ENCODE data around the gene SPARCL1. TPM values are rescaled to one million over a fixed set of nuclear protein-coding genes. Genes with fewer than 3 reads are reported as not detected.

The SPARCL1 gene
- total RNA-seq, 4 donors from 2014 or later = 225 to 357 (median 273) TPM

DNA sequence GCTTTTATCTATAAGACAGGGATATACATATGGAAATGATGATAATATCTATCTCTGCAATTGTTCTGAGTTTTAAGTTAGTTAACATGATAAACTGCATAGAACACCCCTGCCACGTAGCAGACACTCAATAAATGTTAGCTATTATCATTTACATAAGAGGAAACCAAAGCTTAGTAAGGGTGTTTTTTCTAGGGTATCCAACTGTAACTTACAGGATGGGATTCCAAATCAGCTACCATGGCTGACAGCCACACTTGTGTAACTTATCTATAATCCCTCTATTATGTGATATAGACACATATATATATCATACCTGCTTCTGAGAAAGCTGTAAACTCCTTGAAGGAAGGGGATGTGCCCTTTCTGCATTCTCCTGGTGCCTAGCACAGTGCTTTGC lies 1.1 kb upstream of the SPARCL1 start:
- ATAC-seq (no peak), DNase-seq (no peak)
- Histone ChIP-seq H3K27me3 (no peaks in the 10 kb centered on the region), H3K4me1 (peaks cover 0 to 8% of the 10 kb centered on the region in 2 donors), H3K9me3 (no peaks in the 10 kb centered on the region), H3K36me3 (no peaks in the 10 kb centered on the region), H3K27ac (peak overlapping the region; percentile 77 to 83 (median 80)), H3K4me3 (peak overlapping the region; percentile 21 to 54 (median 48))
- in situ Hi-C loops (cut with MboI; ENCODE audit: low sequenced_read_pairs in 4 of 4) = loop anchor here in 1 of 4 donors (25.0 kb wide), 1 partner anchor 482 kb away; the partner anchor contains the start of gene PKD2
- TF ChIP-seq CTCF (IDR thresholded peaks at IDR 0.05 in 4 of 5, conservative IDR thresholded peaks at IDR 0.05 in 1 of 5) (no peak), POLR2A (IDR thresholded peaks at IDR 0.05) (no peak)
- intact Hi-C loops (cut with DNase I; ENCODE audit: low total_unique reads) = no loop called here

GRCh38 chr4:87527431-87528220 lies 1.6 kb downstream of the SPARCL1 start:
- Histone ChIP-seq H3K4me1 (peaks cover 0 to 16% of the 10 kb centered on the region in 2 donors), H3K36me3 (no peaks in the 10 kb centered on the region), H3K27ac (peak overlapping the region; percentile 77 to 83 (median 80)), H3K27me3 (no peaks in the 10 kb centered on the region), H3K4me3 (peak overlapping the region; percentile 21 to 54 (median 48)), H3K9me3 (no peaks in the 10 kb centered on the region)
- in situ Hi-C loops (cut with MboI; ENCODE audit: low sequenced_read_pairs in 4 of 4) = loop anchor here in 1 of 4 donors (25.0 kb wide), 1 partner anchor 485 kb away; the partner anchor contains the start of gene PKD2
- no peak for TF ChIP-seq CTCF (IDR thresholded peaks at IDR 0.05 in 4 of 5, conservative IDR thresholded peaks at IDR 0.05 in 1 of 5)
- TF ChIP-seq POLR2A (IDR thresholded peaks at IDR 0.05) = peak in 1 of 2 donors; percentile 54
- DNase-seq (no peak), ATAC-seq (no peak)
- intact Hi-C loops (cut with DNase I; ENCODE audit: low total_unique reads) = no loop called here

DNA sequence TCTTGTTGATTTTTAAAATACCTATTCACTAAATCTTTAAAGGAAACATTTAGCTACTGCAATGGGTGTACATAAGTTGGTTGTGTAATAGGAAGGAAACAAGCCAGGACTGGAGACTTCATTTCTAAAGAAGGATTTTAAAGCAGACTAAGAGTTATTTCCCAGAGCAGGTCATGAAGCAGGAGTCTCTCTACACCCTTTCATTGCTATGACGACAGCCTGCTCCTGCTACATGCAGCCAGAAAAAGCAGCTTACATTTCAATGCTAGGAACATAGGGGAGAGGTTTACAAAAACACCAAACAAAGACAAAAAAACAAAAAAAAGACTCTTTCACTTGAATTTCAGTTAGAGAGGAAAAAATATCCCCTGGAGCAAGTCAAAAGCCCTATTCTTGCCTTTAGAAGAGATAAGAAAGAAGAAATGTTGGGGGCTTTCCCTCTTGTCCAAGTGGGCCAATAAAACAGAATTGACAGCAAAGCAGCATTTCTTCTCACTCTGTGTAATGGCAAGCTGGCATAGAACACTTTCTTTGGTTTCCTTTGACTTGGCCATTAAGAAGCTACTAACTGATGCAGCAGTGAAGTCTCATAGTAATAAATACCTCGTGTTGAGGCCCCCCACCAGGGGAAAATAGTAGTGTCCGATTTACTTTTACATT lies 3.4 kb downstream of the SPARCL1 start:
- intact Hi-C loops (cut with DNase I; ENCODE audit: low total_unique reads) (no loop called here), in situ Hi-C loops (cut with MboI; ENCODE audit: low sequenced_read_pairs in 4 of 4) (loop anchor here in 1 of 4 donors (25.0 kb wide), 1 partner anchor 487 kb away; the partner anchor contains the start of gene PKD2)
- ATAC-seq = no peak
- DNase-seq = no peak
- H3K27ac ChIP-seq = peak overlapping the region; percentile 77 to 83 (median 80)
- H3K4me1 ChIP-seq = peaks cover 12 to 24% of the 10 kb centered on the region in 2 donors
- no peaks in the 10 kb centered on the region for H3K27me3 ChIP-seq
- peak; percentile 25 to 35 for TF ChIP-seq POLR2A (IDR thresholded peaks at IDR 0.05)
- no peak for TF ChIP-seq CTCF (IDR thresholded peaks at IDR 0.05 in 4 of 5, conservative IDR thresholded peaks at IDR 0.05 in 1 of 5)
- no peaks in the 10 kb centered on the region for H3K9me3 ChIP-seq
- H3K36me3 ChIP-seq = no peaks in the 10 kb centered on the region
- H3K4me3 ChIP-seq = peak overlapping the region; percentile 21 to 54 (median 48)

DNA sequence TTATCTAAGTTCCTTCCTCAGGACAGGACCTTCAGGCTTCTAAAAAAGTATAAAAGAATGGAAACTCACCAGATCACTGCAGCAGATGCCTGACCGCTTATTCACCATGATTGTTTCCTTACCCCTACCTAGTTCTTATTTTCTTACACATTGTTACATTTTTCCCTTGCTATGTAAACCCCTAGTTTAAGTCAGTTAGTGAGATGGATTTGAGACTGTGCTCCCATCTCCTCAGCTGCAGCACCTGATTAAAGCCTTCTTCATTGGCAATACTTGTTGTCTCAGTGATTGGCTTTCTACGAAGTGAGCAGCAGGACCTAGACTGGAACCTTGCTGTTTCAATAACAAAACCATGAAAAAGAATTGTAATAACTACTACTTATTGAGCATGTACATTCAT lies 4.7 kb downstream of the SPARCL1 start:
- no peaks in the 10 kb centered on the region for H3K27me3 ChIP-seq
- H3K4me3 ChIP-seq = peak overlapping the region; percentile 21 to 54 (median 48)
- H3K27ac ChIP-seq = peak overlapping the region; percentile 77 to 83 (median 80)
- in situ Hi-C loops (cut with MboI; ENCODE audit: low sequenced_read_pairs in 4 of 4) (no loop called here), intact Hi-C loops (cut with DNase I; ENCODE audit: low total_unique reads) (no loop called here)
- peaks cover 12 to 24% of the 10 kb centered on the region in 2 donors for H3K4me1 ChIP-seq
- DNase-seq (no peak), ATAC-seq (no peak)
- no peaks in the 10 kb centered on the region for H3K9me3 ChIP-seq
- no peak for TF ChIP-seq POLR2A (IDR thresholded peaks at IDR 0.05)
- no peak for TF ChIP-seq CTCF (IDR thresholded peaks at IDR 0.05 in 4 of 5, conservative IDR thresholded peaks at IDR 0.05 in 1 of 5)
- H3K36me3 ChIP-seq = no peaks in the 10 kb centered on the region
